Omental fat pad (tissue), 4 donors: ENCODE results near the gene NEMF. TPM values are rescaled to one million over a fixed set of nuclear protein-coding genes. Genes with fewer than 3 reads are reported as not detected.
A peak's percentile ranks its signal among the peaks of the same experiment; 100 is the strongest.

Source experiments
- ATAC-seq: fragments of 150-250 bp; one replicate; pipeline ENCODE4 v1.9.1; 2016; ENCODE audit warnings: mild to moderate bottlenecking, moderate library complexity; ENCODE audit not compliant: low FRiP score
- DNase-seq: peaks from one replicate; pipeline ENCODE4 v3.0.0-alpha.2; 2019; ENCODE audit warnings: low spot score
- total RNA-seq, 4 donors: library from RNA; depleted of rRNA; stranded (reverse); fragments of >200 nt; gene quantifications; one replicate each; pipeline ENCODE4 v1.1.0, GENCODE V29; 2016
- TF ChIP-seq, protein P1 (sequence below), 3 donors: fragments of 450-650 bp; IDR thresholded peaks; one replicate each; pipeline ENCODE4 v1.5.1; 2016 to 2017; ENCODE audit warnings: antibody characterized with exemption in 3 of 3, mild to moderate bottlenecking in 3 of 3, moderate library complexity in 2 of 3

NEMF gene
- total RNA-seq, 4 donors from 2014 or later: 59.6 to 87.8 (median 67.7) TPM

DNA sequence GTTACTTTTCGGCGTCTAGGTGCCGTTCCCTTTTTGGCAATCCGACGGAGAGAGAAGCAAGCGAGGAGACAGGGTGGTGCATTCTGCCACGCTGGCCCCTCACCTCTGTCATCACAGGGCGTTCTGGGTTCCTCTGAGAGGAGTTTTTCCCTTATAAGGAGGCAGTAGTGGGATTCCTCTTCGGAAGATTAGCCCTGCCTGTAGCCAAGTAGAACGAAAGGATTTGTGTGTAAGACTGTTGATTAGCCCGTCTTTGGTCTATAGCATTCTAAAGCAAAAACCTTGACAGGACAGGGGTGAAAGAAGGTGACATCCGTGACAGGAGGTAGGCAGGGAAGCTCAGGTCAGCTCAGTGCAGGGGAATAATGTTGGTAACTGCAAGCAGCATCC, 9.1 kb upstream of the NEMF start:
- TF ChIP-seq, protein P1, sequence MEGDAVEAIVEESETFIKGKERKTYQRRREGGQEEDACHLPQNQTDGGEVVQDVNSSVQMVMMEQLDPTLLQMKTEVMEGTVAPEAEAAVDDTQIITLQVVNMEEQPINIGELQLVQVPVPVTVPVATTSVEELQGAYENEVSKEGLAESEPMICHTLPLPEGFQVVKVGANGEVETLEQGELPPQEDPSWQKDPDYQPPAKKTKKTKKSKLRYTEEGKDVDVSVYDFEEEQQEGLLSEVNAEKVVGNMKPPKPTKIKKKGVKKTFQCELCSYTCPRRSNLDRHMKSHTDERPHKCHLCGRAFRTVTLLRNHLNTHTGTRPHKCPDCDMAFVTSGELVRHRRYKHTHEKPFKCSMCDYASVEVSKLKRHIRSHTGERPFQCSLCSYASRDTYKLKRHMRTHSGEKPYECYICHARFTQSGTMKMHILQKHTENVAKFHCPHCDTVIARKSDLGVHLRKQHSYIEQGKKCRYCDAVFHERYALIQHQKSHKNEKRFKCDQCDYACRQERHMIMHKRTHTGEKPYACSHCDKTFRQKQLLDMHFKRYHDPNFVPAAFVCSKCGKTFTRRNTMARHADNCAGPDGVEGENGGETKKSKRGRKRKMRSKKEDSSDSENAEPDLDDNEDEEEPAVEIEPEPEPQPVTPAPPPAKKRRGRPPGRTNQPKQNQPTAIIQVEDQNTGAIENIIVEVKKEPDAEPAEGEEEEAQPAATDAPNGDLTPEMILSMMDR (IDR thresholded peaks at IDR 0.05): no peak
- no peak for DNase-seq
- ATAC-seq: peak; percentile 49

DNA sequence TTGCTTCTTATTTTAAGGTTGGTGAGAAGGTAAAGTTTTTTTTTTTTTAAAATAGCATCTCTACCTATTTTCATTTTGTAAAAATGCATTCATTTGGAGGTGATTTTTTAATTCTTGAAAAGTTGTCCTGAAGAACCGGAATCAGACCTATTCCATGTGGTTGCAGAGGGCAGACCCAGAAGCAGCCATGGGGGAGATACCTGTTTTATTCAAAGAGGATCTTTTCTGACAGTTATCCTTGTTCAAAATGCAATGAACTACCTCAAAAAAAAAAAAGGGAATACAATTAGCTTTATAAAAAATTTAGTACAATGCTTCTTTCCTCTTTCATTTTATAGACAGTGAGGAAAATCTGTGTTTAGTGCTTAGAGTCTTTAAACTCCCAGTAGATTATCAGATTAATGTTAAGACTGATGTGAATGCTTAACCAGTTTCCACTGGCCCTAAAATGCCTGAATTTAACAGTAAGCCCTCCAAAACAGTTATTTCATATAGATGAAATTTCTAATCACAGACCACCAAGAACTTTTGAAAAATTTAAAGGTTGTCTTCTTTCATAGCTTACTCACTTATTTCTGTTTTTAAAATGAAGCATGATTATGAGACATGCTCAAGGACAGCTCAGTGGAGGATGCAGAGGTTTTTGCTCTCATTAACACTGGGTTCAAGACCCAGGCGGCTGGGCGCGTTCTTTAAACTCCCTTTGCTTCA, 8.6 kb upstream of the NEMF start:
- no peak for ATAC-seq
- no peak for DNase-seq
- TF ChIP-seq, protein P1 (IDR thresholded peaks at IDR 0.05): no peak

DNA sequence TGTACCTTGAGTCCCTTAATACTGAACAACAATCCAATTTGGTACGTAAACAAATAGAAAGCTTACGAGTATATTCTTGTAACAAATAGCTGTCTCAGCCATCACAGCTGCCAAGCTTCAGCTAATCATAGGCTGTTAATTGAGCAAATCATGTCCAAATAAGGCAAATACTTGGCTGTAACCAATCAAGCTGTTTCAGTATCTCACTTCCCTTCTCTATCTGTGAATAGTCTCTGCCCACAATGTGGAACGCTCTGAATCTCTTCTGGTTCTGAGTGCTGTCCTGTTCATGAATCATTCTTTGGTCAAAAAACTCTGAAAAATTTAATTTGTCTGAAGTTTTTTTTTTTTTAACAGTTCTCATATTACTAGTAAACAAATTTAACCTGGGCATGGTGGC, 5.8 kb upstream of the NEMF start:
- ATAC-seq (no peak), DNase-seq (no peak)
- TF ChIP-seq, protein P1 (IDR thresholded peaks at IDR 0.05): no peak

DNA sequence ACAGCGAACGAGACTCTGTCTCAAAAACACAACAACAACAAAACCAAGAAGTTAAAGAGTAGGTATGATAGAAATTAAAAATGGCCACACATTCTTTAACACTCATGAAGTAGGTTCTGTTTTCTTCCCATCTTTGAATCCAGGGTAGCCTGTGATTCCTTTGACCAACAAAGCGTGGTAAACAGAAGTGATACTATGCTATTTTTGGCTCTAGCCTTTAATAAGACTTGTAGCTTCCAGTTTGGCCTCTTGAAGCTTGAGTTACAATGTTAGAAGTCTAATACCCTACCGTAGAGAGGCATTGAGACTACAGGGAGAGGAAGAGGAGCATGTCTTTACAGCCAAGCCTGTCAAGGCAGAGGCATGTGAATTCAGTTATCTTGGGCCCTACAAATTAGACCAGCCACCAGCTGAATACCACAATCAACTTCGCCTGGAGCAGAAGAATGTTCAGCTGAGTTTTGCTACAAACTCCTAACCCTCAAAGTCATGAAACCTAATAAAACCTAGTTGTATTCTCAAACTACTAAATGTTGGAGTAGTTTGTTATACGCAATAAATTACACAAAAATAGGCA, 4.9 kb upstream of the NEMF start:
- no peak for DNase-seq
- TF ChIP-seq, protein P1 (IDR thresholded peaks at IDR 0.05): no peak

DNA sequence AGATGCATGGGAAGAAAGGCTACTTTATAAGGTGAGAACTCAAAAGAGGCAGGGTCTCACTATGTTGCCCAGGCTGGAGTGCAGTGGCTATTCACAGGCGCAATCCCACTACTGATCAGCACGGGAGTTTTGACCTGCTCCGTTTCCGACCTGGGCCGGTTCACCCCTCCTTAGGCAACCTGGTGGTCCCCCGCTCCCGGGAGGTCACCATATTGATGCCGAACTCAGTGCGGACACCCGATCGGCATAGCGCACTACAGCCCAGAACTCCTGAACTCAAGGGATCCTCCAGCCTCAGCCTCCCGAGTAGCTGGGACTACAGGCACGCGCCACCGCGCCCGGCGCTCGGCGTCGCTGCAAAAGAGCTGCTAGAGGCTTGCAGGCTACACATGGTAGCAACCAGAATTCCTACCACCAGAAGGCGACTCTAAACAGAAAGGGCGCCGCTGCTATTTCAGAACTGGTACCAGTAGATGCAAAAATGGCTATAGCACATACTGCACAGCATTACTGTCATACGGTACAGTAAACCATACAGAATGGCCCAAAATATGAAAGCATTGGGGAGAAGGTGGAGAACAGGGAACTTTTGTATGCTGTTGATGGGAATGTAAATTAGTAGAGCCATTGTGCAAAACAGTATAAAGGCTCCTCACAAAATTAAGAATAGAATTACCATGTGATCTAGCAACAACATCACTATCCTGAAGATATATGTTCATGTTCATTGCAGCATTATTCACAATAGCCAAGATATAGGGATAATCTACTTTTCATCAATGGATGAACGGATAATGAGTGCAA, 1.2 kb upstream of the NEMF start:
- peak; percentile 59 for ATAC-seq
- TF ChIP-seq, protein P1 (IDR thresholded peaks at IDR 0.05): peak in 2 of 3 donors; percentile 53 to 68
- no peak for DNase-seq

More for the DNA sequence above, 4.9 kb upstream of the NEMF start:
- no peak for ATAC-seq

DNA sequence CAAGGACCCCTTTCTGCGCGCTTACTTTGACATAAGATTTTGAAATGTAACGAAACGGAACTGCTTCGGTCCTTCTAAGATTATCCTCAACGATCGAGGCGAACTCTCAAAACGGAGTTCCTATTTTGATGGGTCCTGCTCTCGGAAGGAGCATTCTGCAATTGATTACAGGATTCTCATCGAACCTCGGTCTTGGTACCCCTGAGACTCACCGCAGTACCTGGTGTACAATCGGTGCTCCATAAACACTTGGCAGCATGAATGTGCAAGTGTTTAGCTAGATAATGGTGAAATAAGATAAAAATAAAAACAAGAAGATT, 530 bp upstream of the NEMF start:
- DNase-seq (no peak), ATAC-seq (no peak)
- TF ChIP-seq, protein P1 (IDR thresholded peaks at IDR 0.05): peak in 1 of 3 donors; percentile 1
